GM21423 (cell line): Measurements from ENCODE around the gene CCDC50.

Experiments used
- ATAC-seq: cut with Tn5 transposase; IDR thresholded peaks from one replicate; pipeline ENCODE4 v1.9.1; 2021; ENCODE audit warnings: mild to moderate bottlenecking, moderate library complexity; ENCODE audit not compliant: unreplicated experiment

Gene CCDC50

GRCh38 chr3:191376516-191377141 lies 47.4 kb downstream of the CCDC50 start:
- no peak for ATAC-seq

- ATAC-seq = no peak
Measured at GRCh38 chr3:191378142-191378812, 49.1 kb downstream of the CCDC50 start.

GRCh38 chr3:191379446-191379845 lies 50.3 kb downstream of the CCDC50 start:
- no peak for ATAC-seq

GRCh38 chr3:191380001-191380400 lies 50.8 kb downstream of the CCDC50 start:
- no peak for ATAC-seq

GRCh38 chr3:191381303-191381702 lies 52.1 kb downstream of the CCDC50 start:
- ATAC-seq = no peak

GRCh38 chr3:191382661-191383060 lies 53.5 kb downstream of the CCDC50 start:
- peak; percentile 60 for ATAC-seq

- ATAC-seq = no peak
Measured at GRCh38 chr3:191383124-191383523, 53.9 kb downstream of the CCDC50 start.

- no peak for ATAC-seq
Measured at GRCh38 chr3:191385101-191385500, 55.9 kb downstream of the CCDC50 start.

GRCh38 chr3:191387441-191388077 lies 58.4 kb downstream of the CCDC50 start:
- no peak for ATAC-seq

GRCh38 chr3:191388823-191389222 lies 59.6 kb downstream of the CCDC50 start:
- no peak for ATAC-seq

- no peak for ATAC-seq
Measured at GRCh38 chr3:191390580-191390979, 61.4 kb downstream of the CCDC50 start.

GRCh38 chr3:191391861-191392808 lies 62.9 kb downstream of the CCDC50 start:
- ATAC-seq = no peak

- no peak for ATAC-seq
Measured at GRCh38 chr3:191393146-191393545, 64.0 kb downstream of the CCDC50 start.

- no peak for ATAC-seq
Measured at GRCh38 chr3:191397771-191398170, 68.6 kb downstream of the CCDC50 start.

GRCh38 chr3:191398607-191399006 lies 69.4 kb downstream of the CCDC50 start:
- ATAC-seq = no peak

GRCh38 chr3:191399918-191400317 lies 70.7 kb downstream of the CCDC50 start:
- ATAC-seq = no peak

- ATAC-seq = no peak
Measured at GRCh38 chr3:191401775-191402357, 72.7 kb downstream of the CCDC50 start.

- no peak for ATAC-seq
Measured at GRCh38 chr3:191409791-191410359, 80.7 kb downstream of the CCDC50 start.

- ATAC-seq = no peak
Measured at GRCh38 chr3:191412759-191413158, 83.6 kb downstream of the CCDC50 start.

- ATAC-seq = no peak
Measured at GRCh38 chr3:191414286-191414685, 85.1 kb downstream of the CCDC50 start.
